Measurements from ENCODE around the gene RIN3. TPM values are rescaled to one million over a fixed set of nuclear protein-coding genes. Genes with fewer than 3 reads are reported as not detected.

The RIN3 gene
- total and polyA plus RNA-seq, 2 experiments from 2014 or later, result 1.8 to 7.0 TPM

DNA sequence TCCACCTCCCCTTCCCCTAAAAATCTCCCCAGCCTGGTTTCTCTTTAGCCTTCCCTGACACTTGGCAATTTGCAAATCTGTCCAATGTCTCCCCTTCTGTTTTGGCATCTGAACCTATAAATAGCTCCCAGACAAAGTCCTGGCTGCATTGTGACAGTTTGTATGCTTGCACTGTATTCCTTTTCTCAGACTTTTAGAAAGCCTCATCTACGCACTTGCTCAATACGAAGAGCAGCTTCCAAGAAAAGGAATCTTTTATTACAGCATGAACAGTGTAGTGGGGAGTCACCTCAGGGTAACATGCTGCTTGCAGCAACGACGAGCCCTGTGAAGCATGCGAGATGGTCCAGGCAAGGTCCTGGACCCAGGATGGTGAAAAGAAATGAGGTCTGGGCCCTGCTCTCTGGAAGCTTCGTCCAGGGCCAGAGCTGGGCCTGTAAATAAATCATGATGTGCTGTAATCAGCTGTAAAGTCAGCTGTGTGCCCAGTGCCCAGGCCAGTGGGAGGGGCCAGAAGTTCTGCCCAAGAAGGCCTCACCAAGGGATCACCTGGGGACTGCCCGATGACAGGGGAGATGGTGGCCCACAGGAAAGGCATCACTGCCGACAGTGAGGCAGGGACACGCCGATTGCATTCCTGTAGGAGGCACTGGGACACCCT, 88.3 kb downstream of the RIN3 start:
- Histone ChIP-seq H4K20me1 (ENCODE audit: insufficient read depth) (no peaks in the 10 kb centered on the region), H3K9me2 (ENCODE audit: insufficient read depth) (no peaks in the 10 kb centered on the region), H3K27me3 (replicated peaks; ENCODE audit: insufficient read depth) (no peaks in the 10 kb centered on the region), H3K79me2 (ENCODE audit: insufficient read depth) (0 out of 2 replicates have a peak, but pooled peaks cover 6% of the 10 kb centered on the region), H3K4me2 (ENCODE audit: unreplicated experiment) (no peak overlapping the region), H3K36me3 (ENCODE audit: low read depth) (no peaks in the 10 kb centered on the region), H3K4me1 (ENCODE audit: insufficient read depth) (peaks cover 14% of the 10 kb centered on the region), H3F3A (ENCODE audit: insufficient read depth) (peaks cover 24% of the 10 kb centered on the region), H3K9ac (no peak overlapping the region), H3K9me3 (ENCODE audit: low read depth) (no peaks in the 10 kb centered on the region), H2AFZ (no peak overlapping the region), H3K4me3 (no peak overlapping the region), H3K27ac (no peak overlapping the region)
- in situ Hi-C loops (cut with MboI), result no loop called here
- 75 to 76% methylated on average over 10 of the region's 10 CpGs for WGBS, 2 experiments (ENCODE audit: low coverage in 1 of 2, low lambda C conversion rate in 2 of 2, missing lambda C conversion rate in 2 of 2)
- DNase-seq, result no peak
- TF ChIP-seq EZH2 (IDR thresholded peaks at IDR 0.05; ENCODE audit: insufficient read depth, poor library complexity, severe bottlenecking) (no peak), EZH2phosphoT487 (IDR thresholded peaks at IDR 0.05; ENCODE audit: insufficient read depth, low read depth) (no peak)

- Histone ChIP-seq H3K4me2 (ENCODE audit: unreplicated experiment) (no peak overlapping the region), H2AFZ (no peak overlapping the region), H3K9me2 (ENCODE audit: insufficient read depth) (no peaks in the 10 kb centered on the region), H3K4me1 (ENCODE audit: insufficient read depth) (peaks cover 18% of the 10 kb centered on the region), H4K20me1 (ENCODE audit: insufficient read depth) (no peaks in the 10 kb centered on the region), H3K9ac (no peak overlapping the region), H3K27me3 (replicated peaks; ENCODE audit: insufficient read depth) (no peaks in the 10 kb centered on the region), H3K79me2 (ENCODE audit: insufficient read depth) (0 out of 2 replicates have a peak, but pooled peaks cover 6% of the 10 kb centered on the region), H3K36me3 (ENCODE audit: low read depth) (no peaks in the 10 kb centered on the region), H3K4me3 (no peak overlapping the region), H3F3A (ENCODE audit: insufficient read depth) (peaks cover 33% of the 10 kb centered on the region), H3K9me3 (ENCODE audit: low read depth) (no peaks in the 10 kb centered on the region), H3K27ac (no peak overlapping the region)
- WGBS, 2 experiments (ENCODE audit: low coverage in 1 of 2, low lambda C conversion rate in 2 of 2, missing lambda C conversion rate in 2 of 2), result 70 to 80% methylated on average over 12 to 14 of the region's 14 CpGs
- TF ChIP-seq EZH2 (IDR thresholded peaks at IDR 0.05; ENCODE audit: insufficient read depth, poor library complexity, severe bottlenecking) (no peak), EZH2phosphoT487 (IDR thresholded peaks at IDR 0.05; ENCODE audit: insufficient read depth, low read depth) (no peak)
- peak; percentile 49 for DNase-seq
- in situ Hi-C loops (cut with MboI), result no loop called here
These were observed 90.0 kb downstream of the RIN3 start for GRCh38 chr14:92603309-92604242.

DNA sequence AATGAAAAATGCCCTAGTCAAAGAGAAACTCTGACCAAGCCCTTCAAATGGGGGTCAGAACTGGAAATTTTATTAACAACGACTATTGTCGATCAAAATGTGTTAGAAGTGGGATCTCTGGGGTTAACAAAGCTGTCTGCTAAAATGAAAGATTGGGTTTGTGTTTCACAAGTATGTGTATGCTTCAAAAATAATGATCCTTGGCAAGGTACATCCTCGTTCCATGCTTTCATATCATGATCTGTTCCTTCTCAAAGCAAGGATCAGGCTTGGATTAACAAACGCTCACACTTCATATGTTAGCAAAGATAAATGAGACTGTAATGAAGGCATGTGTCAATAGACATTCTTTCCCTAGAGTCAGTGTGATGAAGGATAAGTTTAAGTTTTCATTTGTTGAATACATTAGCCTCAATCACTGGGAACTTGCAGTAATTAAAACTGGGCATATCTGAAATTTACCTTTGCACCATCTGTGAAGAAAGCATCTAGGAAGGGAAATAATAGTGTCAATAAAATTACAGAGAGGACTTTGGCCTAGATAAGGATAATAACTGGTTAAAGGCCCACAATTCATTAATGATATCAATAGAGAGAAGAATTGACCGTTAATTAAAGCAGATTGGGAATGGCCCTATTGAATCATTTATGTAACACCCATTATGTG, 91.8 kb downstream of the RIN3 start:
- no peak overlapping the region for H3K4me2 ChIP-seq (ENCODE audit: unreplicated experiment)
- H3K27me3 ChIP-seq (replicated peaks; ENCODE audit: insufficient read depth), result no peaks in the 10 kb centered on the region
- H4K20me1 ChIP-seq (ENCODE audit: insufficient read depth), result no peaks in the 10 kb centered on the region
- H3K4me1 ChIP-seq (ENCODE audit: insufficient read depth), result peaks cover 9% of the 10 kb centered on the region; the same call in 1 of the 2 replicates
- H3F3A ChIP-seq (ENCODE audit: insufficient read depth), result peaks cover 19% of the 10 kb centered on the region
- no peaks in the 10 kb centered on the region for H3K9me3 ChIP-seq (ENCODE audit: low read depth)
- no peak overlapping the region for H3K4me3 ChIP-seq
- DNase-seq, result no peak
- H2AFZ ChIP-seq, result no peak overlapping the region
- no peaks in the 10 kb centered on the region for H3K9me2 ChIP-seq (ENCODE audit: insufficient read depth)
- H3K27ac ChIP-seq, result no peak overlapping the region
- 96 to 98% methylated on average over 5 of the region's 5 CpGs for WGBS, 2 experiments (ENCODE audit: low coverage in 1 of 2, low lambda C conversion rate in 2 of 2, missing lambda C conversion rate in 2 of 2)
- no peak overlapping the region for H3K9ac ChIP-seq
- TF ChIP-seq EZH2phosphoT487 (IDR thresholded peaks at IDR 0.05; ENCODE audit: insufficient read depth, low read depth) (no peak), EZH2 (IDR thresholded peaks at IDR 0.05; ENCODE audit: insufficient read depth, poor library complexity, severe bottlenecking) (no peak)
- H3K79me2 ChIP-seq (ENCODE audit: insufficient read depth), result 0 out of 2 replicates have a peak, but pooled peaks cover 14% of the 10 kb centered on the region
- no peaks in the 10 kb centered on the region for H3K36me3 ChIP-seq (ENCODE audit: low read depth)
- in situ Hi-C loops (cut with MboI), result no loop called here

- DNase-seq, result no peak
- Histone ChIP-seq H3K9me2 (ENCODE audit: insufficient read depth) (no peaks in the 10 kb centered on the region), H3K9ac (no peak overlapping the region)
These were observed 93.7 kb downstream of the RIN3 start for GRCh38 chr14:92607251-92607650.

More at GRCh38 chr14:92607251-92607650, 93.7 kb downstream of the RIN3 start:
- no peak overlapping the region for H2AFZ ChIP-seq
- H3K4me3 ChIP-seq, result no peak overlapping the region
- H3K9me3 ChIP-seq (ENCODE audit: low read depth), result no peaks in the 10 kb centered on the region
- H3K79me2 ChIP-seq (ENCODE audit: insufficient read depth), result 0 out of 2 replicates have a peak, but pooled peaks cover 9% of the 10 kb centered on the region
- TF ChIP-seq EZH2phosphoT487 (IDR thresholded peaks at IDR 0.05; ENCODE audit: insufficient read depth, low read depth) (no peak), EZH2 (IDR thresholded peaks at IDR 0.05; ENCODE audit: insufficient read depth, poor library complexity, severe bottlenecking) (no peak)
- no peaks in the 10 kb centered on the region for H3K36me3 ChIP-seq (ENCODE audit: low read depth)
- 98 to 100% methylated on average over 3 of the region's 3 CpGs for WGBS, 2 experiments (ENCODE audit: low coverage in 1 of 2, low lambda C conversion rate in 2 of 2, missing lambda C conversion rate in 2 of 2)
- H3K27me3 ChIP-seq (replicated peaks; ENCODE audit: insufficient read depth), result no peaks in the 10 kb centered on the region
- peaks cover 14% of the 10 kb centered on the region for H3F3A ChIP-seq (ENCODE audit: insufficient read depth)
- H3K27ac ChIP-seq, result peak overlapping the region; percentile 45
- in situ Hi-C loops (cut with MboI), result no loop called here
- H3K4me1 ChIP-seq (ENCODE audit: insufficient read depth), result peaks cover 4% of the 10 kb centered on the region; the same call in 1 of the 2 replicates
- no peaks in the 10 kb centered on the region for H4K20me1 ChIP-seq (ENCODE audit: insufficient read depth)
- no peak overlapping the region for H3K4me2 ChIP-seq (ENCODE audit: unreplicated experiment)
